ENCODE data around the gene RAD51AP1. TPM values are rescaled to one million over a fixed set of nuclear protein-coding genes. Genes with fewer than 3 reads are reported as not detected.

RAD51AP1 gene
- total RNA-seq, 4 donors from 2014 or later: 0.40 to 0.74 (median 0.54) TPM; not detected in 1

- Histone ChIP-seq H3K9me3 (no peaks in the 10 kb centered on the region), H3K4me3 (no peak overlapping the region), H3K27ac (no peak overlapping the region), H3K4me1 (peaks cover 0 to 25% (median 3%) of the 10 kb centered on the region in 3 donors), H3K36me3 (peaks cover 0 to 11% of the 10 kb centered on the region in 2 donors), H3K27me3 (no peaks in the 10 kb centered on the region)
- WGBS, 2 donors (ENCODE audit: low coverage in 1 of 2): 0 to 31% methylated on average over 1 of the region's 1 CpG
- TF ChIP-seq POLR2AphosphoS5 (IDR thresholded peaks at IDR 0.05) (no peak), EP300 (IDR thresholded peaks at IDR 0.05) (no peak), POLR2A (IDR thresholded peaks at IDR 0.05) (no peak), CTCF (IDR thresholded peaks at IDR 0.05) (no peak)
- ATAC-seq: no peak
Observed at GRCh38 chr12:4603946-4604345, 65.3 kb downstream of the RAD51AP1 start.

GRCh38 chr12:4604684-4605193, 66.0 kb downstream of the RAD51AP1 start:
- peak; percentile 94 for ATAC-seq
- WGBS, 2 donors (ENCODE audit: low coverage in 1 of 2): 0 to 1% methylated on average over 6 to 7 of the region's 25 CpGs
- H3K9me3 ChIP-seq: no peaks in the 10 kb centered on the region
- TF ChIP-seq CTCF (IDR thresholded peaks at IDR 0.05) (peak; percentile 82 to 98 (median 92)), POLR2AphosphoS5 (IDR thresholded peaks at IDR 0.05) (peak; percentile 23), POLR2A (IDR thresholded peaks at IDR 0.05) (no peak), EP300 (IDR thresholded peaks at IDR 0.05) (no peak)
- H3K27ac ChIP-seq: peak overlapping the region; percentile 50 to 86 (median 71)
- no peaks in the 10 kb centered on the region for H3K27me3 ChIP-seq
- peaks cover 0 to 25% (median 3%) of the 10 kb centered on the region in 3 donors for H3K4me1 ChIP-seq
- peaks cover 0 to 17% of the 10 kb centered on the region in 2 donors for H3K36me3 ChIP-seq
- peak overlapping the region; percentile 67 to 99 for H3K4me3 ChIP-seq

- Histone ChIP-seq H3K4me3 (no peak overlapping the region), H3K9me3 (no peaks in the 10 kb centered on the region), H3K27ac (no peak overlapping the region), H3K4me1 (peaks cover 0 to 25% (median 3%) of the 10 kb centered on the region in 3 donors), H3K27me3 (no peaks in the 10 kb centered on the region), H3K36me3 (peaks cover 0 to 41% of the 10 kb centered on the region in 2 donors)
- TF ChIP-seq EP300 (IDR thresholded peaks at IDR 0.05) (no peak), POLR2AphosphoS5 (IDR thresholded peaks at IDR 0.05) (no peak), POLR2A (IDR thresholded peaks at IDR 0.05) (no peak), CTCF (IDR thresholded peaks at IDR 0.05) (no peak)
- WGBS, 2 donors (ENCODE audit: low coverage in 1 of 2): 48 to 60% methylated on average over 3 of the region's 3 CpGs
- no peak for ATAC-seq
Observed at GRCh38 chr12:4607056-4607455, 68.4 kb downstream of the RAD51AP1 start.

- TF ChIP-seq POLR2A (IDR thresholded peaks at IDR 0.05) (no peak), CTCF (IDR thresholded peaks at IDR 0.05) (no peak), EP300 (IDR thresholded peaks at IDR 0.05) (no peak), POLR2AphosphoS5 (IDR thresholded peaks at IDR 0.05) (no peak)
- H3K27ac ChIP-seq: no peak overlapping the region
- no peaks in the 10 kb centered on the region for H3K9me3 ChIP-seq
- ATAC-seq: no peak
- H3K4me3 ChIP-seq: no peak overlapping the region
- 66 to 79% methylated on average over 9 of the region's 9 CpGs for WGBS, 2 donors (ENCODE audit: low coverage in 1 of 2)
- H3K27me3 ChIP-seq: no peaks in the 10 kb centered on the region
- H3K4me1 ChIP-seq: peaks cover 0 to 25% (median 3%) of the 10 kb centered on the region in 3 donors
- peaks cover 0 to 61% of the 10 kb centered on the region in 2 donors for H3K36me3 ChIP-seq
Observed at GRCh38 chr12:4609071-4609470, 70.4 kb downstream of the RAD51AP1 start.

Other genes with a start within 250 kb of the RAD51AP1 start
- gene TIGAR, start 217.7 kb upstream of the RAD51AP1 start, total RNA-seq: 10 to 100 TPM in 2 of 4 donors, 1 to 10 TPM in 2; 4.6 to 10.5 (median 8.5) TPM
- not detected for gene FGF23, start 159.2 kb upstream of the RAD51AP1 start, total RNA-seq
- not detected for gene FGF6, start 93.1 kb upstream of the RAD51AP1 start, total RNA-seq
- 10 to 100 TPM; 43.1 to 53.9 (median 47.1) TPM for gene DYRK4, start 23.3 kb downstream of the RAD51AP1 start, total RNA-seq
- 1 to 10 TPM in 2 of 4 donors, under 1 TPM in 2; 0.13 to 3.1 (median 1.6) TPM for gene AKAP3, start 110.2 kb downstream of the RAD51AP1 start, total RNA-seq
- 10 to 100 TPM; 33.3 to 65.8 (median 43.8) TPM for gene NDUFA9, start 110.2 kb downstream of the RAD51AP1 start, total RNA-seq
- 1 to 10 TPM in 3 of 4 donors, under 1 TPM in 1; 0.78 to 2.4 (median 1.5) TPM for gene GALNT8, start 181.5 kb downstream of the RAD51AP1 start, total RNA-seq

Data from gastroesophageal sphincter (tissue), 4 donors.